Ishikawa (cell line): ENCODE measurements around the gene RCE1.

Source experiments
- EP300 ChIP-seq: IDR thresholded peaks from 2 replicates; pipeline ENCODE4 v1.6.1; 2012; ENCODE audit warnings: borderline replicate concordance
- FOXM1 ChIP-seq: IDR thresholded peaks from 2 replicates; pipeline ENCODE4 v1.6.1; 2012; ENCODE audit warnings: low read depth, borderline replicate concordance
- MAX ChIP-seq: IDR thresholded peaks from 2 replicates; pipeline ENCODE4 v1.6.1; 2012
- TAF1 ChIP-seq: IDR thresholded peaks from 2 replicates; pipeline ENCODE4 v1.6.1; 2012; ENCODE audit warnings: low read depth, mild to moderate bottlenecking
- TCF12 ChIP-seq: IDR thresholded peaks from 2 replicates; pipeline ENCODE4 v1.6.1; 2012; ENCODE audit warnings: low read depth
- YY1 ChIP-seq: IDR thresholded peaks from 2 replicates; pipeline ENCODE4 v1.6.1; 2012; ENCODE audit warnings: low read depth
- ZBTB7A ChIP-seq: IDR thresholded peaks from 2 replicates; pipeline ENCODE4 v1.6.1; 2012; ENCODE audit warnings: low read depth

GRCh38 chr11:66860449-66860831, 17.2 kb downstream of the RCE1 start:
- TF ChIP-seq EP300 (no peak), TCF12 (no peak), YY1 (no peak), MAX (no peak), TAF1 (no peak), FOXM1 (no peak), ZBTB7A (no peak)
